B cell (primary cell): Measurements from ENCODE around the gene TTC23L.

ENCODE experiments used
- CTCF ChIP-seq: fragments of 200-600 bp; IDR thresholded peaks from one replicate; pipeline ENCODE4 v1.8.0; 2022; ENCODE audit warnings: antibody characterized with exemption, mild to moderate bottlenecking
- EZH2 ChIP-seq: IDR thresholded peaks from 2 replicates; pipeline ENCODE4 v1.6.1; 2012; ENCODE audit warnings: borderline replicate concordance, low read depth, mild to moderate bottlenecking, moderate library complexity, low read length; ENCODE audit not compliant: insufficient read depth, poor library complexity, severe bottlenecking

GRCh38 chr5:34892414-34892813, 53.5 kb downstream of the TTC23L start:
- TF ChIP-seq CTCF (no peak), EZH2 (no peak)
